ENCODE measurements around the gene DDX24.

The DDX24 gene

GRCh38 chr14:94111276-94112095, 30.5 kb upstream of the DDX24 start:
- Histone ChIP-seq H3K27me3 (ENCODE audit: low read depth) (no peaks in the 10 kb centered on the region), H3K9me3 (no peaks in the 10 kb centered on the region), H3K4me1 (peaks cover 11% of the 10 kb centered on the region), H3K36me3 (replicated peaks) (no peaks in the 10 kb centered on the region), H3K4me3 (no peak overlapping the region)
- DNase-seq (ENCODE audit: low spot score in 2 of 2), result no peak
- in situ Hi-C loops (cut with MboI; ENCODE audit: low sequenced_read_pairs), result no loop called here

GRCh38 chr14:94110552-94111181, 29.7 kb upstream of the DDX24 start, which contains the start of gene IFI27:
Gene IFI27, plus strand, starts transcription at chr14:94110736.
- H3K4me1 ChIP-seq, result peaks cover 11% of the 10 kb centered on the region
- DNase-seq (ENCODE audit: low spot score in 2 of 2), result no peak
- no peaks in the 10 kb centered on the region for H3K27me3 ChIP-seq (ENCODE audit: low read depth)
- no peak within 1 kb of the TSS for H3K4me3 ChIP-seq
- no peaks in the 10 kb centered on the region for H3K36me3 ChIP-seq (replicated peaks)
- no peaks in the 10 kb centered on the region for H3K9me3 ChIP-seq
- in situ Hi-C loops (cut with MboI; ENCODE audit: low sequenced_read_pairs), result no loop called here

GRCh38 chr14:94109915-94110250, 28.9 kb upstream of the DDX24 start:
- H3K9me3 ChIP-seq, result no peaks in the 10 kb centered on the region
- H3K27me3 ChIP-seq (ENCODE audit: low read depth), result no peaks in the 10 kb centered on the region
- no peak for DNase-seq (ENCODE audit: low spot score in 2 of 2)
- H3K4me1 ChIP-seq, result peaks cover 11% of the 10 kb centered on the region
- H3K4me3 ChIP-seq, result no peak overlapping the region
- in situ Hi-C loops (cut with MboI; ENCODE audit: low sequenced_read_pairs), result no loop called here
- H3K36me3 ChIP-seq (replicated peaks), result no peaks in the 10 kb centered on the region

- no peak for DNase-seq (ENCODE audit: low spot score in 2 of 2)
- H3K27me3 ChIP-seq (ENCODE audit: low read depth), result no peaks in the 10 kb centered on the region
- peaks cover 11% of the 10 kb centered on the region for H3K4me1 ChIP-seq
- no peaks in the 10 kb centered on the region for H3K9me3 ChIP-seq
- H3K36me3 ChIP-seq (replicated peaks), result no peaks in the 10 kb centered on the region
- in situ Hi-C loops (cut with MboI; ENCODE audit: low sequenced_read_pairs), result no loop called here
- H3K4me3 ChIP-seq, result no peak overlapping the region
These were observed 23.7 kb upstream of the DDX24 start for GRCh38 chr14:94104731-94105130.

GRCh38 chr14:94103554-94104150, 22.6 kb upstream of the DDX24 start:
- Histone ChIP-seq H3K36me3 (replicated peaks) (no peaks in the 10 kb centered on the region), H3K9me3 (no peaks in the 10 kb centered on the region), H3K4me1 (peaks cover 7% of the 10 kb centered on the region), H3K27me3 (ENCODE audit: low read depth) (no peaks in the 10 kb centered on the region), H3K4me3 (no peak overlapping the region)
- in situ Hi-C loops (cut with MboI; ENCODE audit: low sequenced_read_pairs), result no loop called here
- DNase-seq (ENCODE audit: low spot score in 2 of 2), result no peak

GRCh38 chr14:94102768-94103482, 21.9 kb upstream of the DDX24 start:
- Histone ChIP-seq H3K27me3 (ENCODE audit: low read depth) (no peaks in the 10 kb centered on the region), H3K36me3 (replicated peaks) (peaks cover 4% of the 10 kb centered on the region), H3K4me3 (no peak overlapping the region), H3K4me1 (no peaks in the 10 kb centered on the region; the same call in 1 of the 2 replicates), H3K9me3 (no peaks in the 10 kb centered on the region)
- no peak for DNase-seq (ENCODE audit: low spot score in 2 of 2)
- in situ Hi-C loops (cut with MboI; ENCODE audit: low sequenced_read_pairs), result no loop called here

- Histone ChIP-seq H3K27me3 (ENCODE audit: low read depth) (no peaks in the 10 kb centered on the region), H3K36me3 (replicated peaks) (peaks cover 4% of the 10 kb centered on the region), H3K9me3 (no peaks in the 10 kb centered on the region), H3K4me1 (no peaks in the 10 kb centered on the region), H3K4me3 (no peak overlapping the region)
- in situ Hi-C loops (cut with MboI; ENCODE audit: low sequenced_read_pairs), result no loop called here
- DNase-seq (ENCODE audit: low spot score in 2 of 2), result no peak
These were observed 20.7 kb upstream of the DDX24 start for GRCh38 chr14:94101748-94102147.

GRCh38 chr14:94100847-94101246, 19.8 kb upstream of the DDX24 start:
- Histone ChIP-seq H3K9me3 (no peaks in the 10 kb centered on the region), H3K4me1 (no peaks in the 10 kb centered on the region), H3K27me3 (ENCODE audit: low read depth) (no peaks in the 10 kb centered on the region), H3K36me3 (replicated peaks) (peaks cover 4% of the 10 kb centered on the region), H3K4me3 (no peak overlapping the region)
- in situ Hi-C loops (cut with MboI; ENCODE audit: low sequenced_read_pairs), result no loop called here
- DNase-seq (ENCODE audit: low spot score in 2 of 2), result no peak

- H3K4me3 ChIP-seq, result no peak overlapping the region
- no peaks in the 10 kb centered on the region for H3K4me1 ChIP-seq
- no peaks in the 10 kb centered on the region for H3K9me3 ChIP-seq
- H3K27me3 ChIP-seq (ENCODE audit: low read depth), result no peaks in the 10 kb centered on the region
- in situ Hi-C loops (cut with MboI; ENCODE audit: low sequenced_read_pairs), result no loop called here
- peaks cover 4% of the 10 kb centered on the region for H3K36me3 ChIP-seq (replicated peaks)
- DNase-seq (ENCODE audit: low spot score in 2 of 2), result no peak
These were observed 18.0 kb upstream of the DDX24 start for GRCh38 chr14:94099006-94099405.

- H3K4me3 ChIP-seq, result no peak overlapping the region
- no peaks in the 10 kb centered on the region for H3K27me3 ChIP-seq (ENCODE audit: low read depth)
- no peaks in the 10 kb centered on the region for H3K4me1 ChIP-seq
- DNase-seq (ENCODE audit: low spot score in 2 of 2), result no peak
- peaks cover 4% of the 10 kb centered on the region for H3K36me3 ChIP-seq (replicated peaks)
- in situ Hi-C loops (cut with MboI; ENCODE audit: low sequenced_read_pairs), result no loop called here
- H3K9me3 ChIP-seq, result no peaks in the 10 kb centered on the region
These were observed 17.5 kb upstream of the DDX24 start for GRCh38 chr14:94098326-94098992.

GRCh38 chr14:94097091-94097490, 16.1 kb upstream of the DDX24 start:
- H3K4me1 ChIP-seq, result no peaks in the 10 kb centered on the region
- no peaks in the 10 kb centered on the region for H3K27me3 ChIP-seq (ENCODE audit: low read depth)
- in situ Hi-C loops (cut with MboI; ENCODE audit: low sequenced_read_pairs), result no loop called here
- no peak for DNase-seq (ENCODE audit: low spot score in 2 of 2)
- no peak overlapping the region for H3K4me3 ChIP-seq
- H3K9me3 ChIP-seq, result no peaks in the 10 kb centered on the region
- H3K36me3 ChIP-seq (replicated peaks), result peaks cover 4% of the 10 kb centered on the region

GRCh38 chr14:94093418-94093817, 12.4 kb upstream of the DDX24 start:
- Histone ChIP-seq H3K9me3 (no peaks in the 10 kb centered on the region), H3K27me3 (ENCODE audit: low read depth) (no peaks in the 10 kb centered on the region), H3K36me3 (replicated peaks) (peaks cover 4% of the 10 kb centered on the region), H3K4me3 (no peak overlapping the region), H3K4me1 (no peaks in the 10 kb centered on the region)
- no peak for DNase-seq (ENCODE audit: low spot score in 2 of 2)
- in situ Hi-C loops (cut with MboI; ENCODE audit: low sequenced_read_pairs), result no loop called here

GRCh38 chr14:94089479-94089878, 8.5 kb upstream of the DDX24 start:
- Histone ChIP-seq H3K27me3 (ENCODE audit: low read depth) (no peaks in the 10 kb centered on the region), H3K4me3 (no peak overlapping the region), H3K4me1 (no peaks in the 10 kb centered on the region), H3K36me3 (replicated peaks) (no peaks in the 10 kb centered on the region), H3K9me3 (no peaks in the 10 kb centered on the region)
- in situ Hi-C loops (cut with MboI; ENCODE audit: low sequenced_read_pairs), result no loop called here
- no peak for DNase-seq (ENCODE audit: low spot score in 2 of 2)
